H1 (cell line): ENCODE data around the gene PRRT4. TPM values are rescaled to one million over a fixed set of nuclear protein-coding genes. Genes with fewer than 3 reads are reported as not detected.

Source experiments
- CTCF ChIA-PET: fragments of 300-600 bp; sonication (Branson Sonifier 250); formaldehyde crosslinking; loops from one replicate; lab custom pipeline; 2021; ENCODE audit not compliant: partially characterized antibody; lab: Charles Lee
- POLR2A ChIA-PET: fragments of 300-600 bp; sonication (Branson Sonifier 250); formaldehyde crosslinking; loops from one replicate; lab custom pipeline; 2021; ENCODE audit warnings: inconsistent platforms; ENCODE audit not compliant: partially characterized antibody; lab: Charles Lee
- DNase-seq, 2 experiments: peaks; one replicate each; pipeline versions ENCODE4 v3.0.0 to v3.0.0-alpha.2; 2010 to 2022; ENCODE audit warnings: low spot score in 2 of 2, low read depth in 1 of 2, mixed read lengths in 1 of 2
- FAIRE-seq: peaks from 2 replicates; lab custom pipeline; 2011; peaks lifted over from hg19 to GRCh38; lab: Jason Lieb, UNC
- H2AFZ ChIP-seq: 2 replicates; pipeline ENCODE4 v1.8.1; 2012; ENCODE audit warnings: low read length, inconsistent platforms
- H2AK5ac ChIP-seq: 2 replicates; pipeline ENCODE4 v1.6.1; 2013; ENCODE audit warnings: low read depth, low read length
- H2BK120ac ChIP-seq: replicated peaks from 2 replicates; pipeline ENCODE3; 2013; ENCODE audit warnings: low read depth, low read length, inconsistent platforms
- H2BK12ac ChIP-seq: 2 replicates; pipeline ENCODE4 v1.6.1; 2013; ENCODE audit warnings: low read depth, low read length
- H2BK15ac ChIP-seq: 2 replicates; pipeline ENCODE4 v1.6.1; 2013; ENCODE audit warnings: low read length
- H2BK20ac ChIP-seq: 2 replicates; pipeline ENCODE4 v1.6.1; 2013; ENCODE audit warnings: low read length
- H2BK5ac ChIP-seq: 2 replicates; pipeline ENCODE4 v1.6.1; 2013; ENCODE audit warnings: low read depth, low read length
- H3K14ac ChIP-seq: 2 replicates; pipeline ENCODE4 v1.6.1; 2013; ENCODE audit warnings: inconsistent platforms; ENCODE audit not compliant: insufficient read length
- H3K18ac ChIP-seq: 2 replicates; pipeline ENCODE4 v1.6.1; 2013; ENCODE audit warnings: low read length; ENCODE audit errors: extremely low read depth
- H3K23ac ChIP-seq: 2 replicates; pipeline ENCODE4 v1.6.1; 2013; ENCODE audit warnings: inconsistent platforms; ENCODE audit not compliant: insufficient read length
- H3K23me2 ChIP-seq: 2 replicates; pipeline ENCODE4 v1.6.1; 2013; ENCODE audit warnings: low read depth, low read length
- H3K27ac ChIP-seq: 2 replicates; pipeline ENCODE4 v1.6.1; 2011; ENCODE audit warnings: low read depth, low read length, inconsistent platforms
- H3K27me3 ChIP-seq, 4 experiments: replicated peaks in 1 of 4; 1 replicate in 1 of 4; 2 replicates in 3 of 4; pipeline versions ENCODE4 v1.6.1 to v1.8.1; 2011 to 2013; ENCODE audit warnings: low read length in 3 of 4, mild to moderate bottlenecking in 3 of 4, inconsistent platforms in 2 of 4, mixed read lengths in 2 of 4, moderate library complexity in 1 of 4; ENCODE audit not compliant: control insufficient read depth in 3 of 4, insufficient read depth in 3 of 4; ENCODE audit errors: extremely low read depth in 1 of 4
- H3K36me3 ChIP-seq, 4 experiments: 2 replicates each; pipeline versions ENCODE4 v1.6.1 to v1.8.1; 2011 to 2013; ENCODE audit warnings: mild to moderate bottlenecking in 4 of 4, low read length in 3 of 4, moderate library complexity in 2 of 4, control low read depth in 1 of 4, inconsistent platforms in 1 of 4; ENCODE audit not compliant: insufficient read depth in 4 of 4, control insufficient read depth in 2 of 4
- H3K4ac ChIP-seq: replicated peaks from 2 replicates; pipeline ENCODE3; 2013; ENCODE audit warnings: low read length, low read depth, mixed read lengths, inconsistent platforms; ENCODE audit not compliant: insufficient read length
- H3K4me1 ChIP-seq, 4 experiments: replicated peaks in 1 of 4; 1 replicate in 1 of 4; 2 replicates in 3 of 4; pipeline versions ENCODE4 v1.6.1 to v1.8.1; 2011 to 2013; ENCODE audit warnings: low read length in 3 of 4, inconsistent platforms in 2 of 4, mixed read lengths in 1 of 4; ENCODE audit not compliant: insufficient read depth in 4 of 4, control insufficient read depth in 3 of 4
- H3K4me2 ChIP-seq, 2 experiments: 2 replicates each; pipeline versions ENCODE4 v1.6.1 to v1.8.1; 2011 to 2013; ENCODE audit warnings: low read depth in 2 of 2, low read length in 2 of 2, control low read depth in 1 of 2, inconsistent platforms in 1 of 2, mild to moderate bottlenecking in 1 of 2; ENCODE audit not compliant: insufficient read depth in 1 of 2
- H3K4me3 ChIP-seq, 4 experiments: fragments of 200-600, 300-600 bp in 1 of 4; sonication (generic), shearing (Covaris generic), sonication (Bioruptor Twin) in 1 of 4; 2 replicates each; pipeline versions ENCODE4 v1.5.1 to v1.8.1; 2011 to 2016; ENCODE audit warnings: low read length in 4 of 4, low read depth in 3 of 4, control low read depth in 2 of 4, inconsistent platforms in 2 of 4, mild to moderate bottlenecking in 2 of 4, mixed read lengths in 1 of 4, moderate library complexity in 1 of 4; ENCODE audit not compliant: insufficient read depth in 2 of 4; ENCODE audit errors: extremely low read depth in 1 of 4
- H3K56ac ChIP-seq: replicated peaks from 2 replicates; pipeline ENCODE3; 2013; ENCODE audit warnings: low read depth, mild to moderate bottlenecking, mixed read lengths, low read length, inconsistent platforms; ENCODE audit not compliant: insufficient read length
- H3K79me1 ChIP-seq: 2 replicates; pipeline ENCODE4 v1.6.1; 2013; ENCODE audit warnings: low read depth, low read length, control low read depth
- H3K79me2 ChIP-seq, 2 experiments: 2 replicates each; pipeline versions ENCODE4 v1.6.1 to v1.8.1; 2012 to 2013; ENCODE audit warnings: low read length in 2 of 2, mild to moderate bottlenecking in 2 of 2, inconsistent platforms in 1 of 2; ENCODE audit not compliant: insufficient read depth in 2 of 2, control insufficient read depth in 1 of 2
- H3K9ac ChIP-seq, 4 experiments: replicated peaks in 1 of 4; 1 replicate in 1 of 4; 2 replicates in 3 of 4; pipeline versions ENCODE4 v1.6.1 to v1.8.1; 2011 to 2013; ENCODE audit warnings: low read depth in 3 of 4, low read length in 3 of 4, control low read depth in 2 of 4, mild to moderate bottlenecking in 2 of 4, moderate library complexity in 2 of 4, inconsistent platforms in 1 of 4; ENCODE audit errors: extremely low read depth in 1 of 4
- H3K9me3 ChIP-seq, 2 experiments: 2 replicates each; pipeline versions ENCODE4 v1.6.1 to v1.8.1; 2012 to 2013; ENCODE audit warnings: mild to moderate bottlenecking in 2 of 2, moderate library complexity in 2 of 2, control low read depth in 1 of 2, inconsistent platforms in 1 of 2, low read depth in 1 of 2, low read length in 1 of 2, mixed read lengths in 1 of 2; ENCODE audit not compliant: insufficient read depth in 2 of 2
- H4K20me1 ChIP-seq, 2 experiments: replicated peaks in 1 of 2; 2 replicates each; pipeline versions ENCODE3 to v1.8.1; 2011 to 2013; ENCODE audit warnings: inconsistent platforms in 2 of 2, low read length in 2 of 2, mild to moderate bottlenecking in 1 of 2; ENCODE audit not compliant: insufficient read depth in 2 of 2, control insufficient read depth in 1 of 2
- H4K5ac ChIP-seq: 2 replicates; pipeline ENCODE4 v1.6.1; 2013; ENCODE audit warnings: low read length, low read depth, mixed read lengths, inconsistent platforms; ENCODE audit not compliant: insufficient read length
- H4K8ac ChIP-seq: 2 replicates; pipeline ENCODE4 v1.8.0; 2013; ENCODE audit warnings: mild to moderate bottlenecking, moderate library complexity, low read length, inconsistent platforms; ENCODE audit not compliant: insufficient read depth; ENCODE audit errors: extremely low read depth
- H4K91ac ChIP-seq: replicated peaks from 2 replicates; pipeline ENCODE3; 2013; ENCODE audit warnings: low read length, mixed read lengths, inconsistent platforms; ENCODE audit not compliant: insufficient read length
- BACH1 ChIP-seq: IDR thresholded peaks from 2 replicates; pipeline ENCODE4 v1.6.1; 2012; ENCODE audit warnings: low read length, improper control_type of control experiment
- EP300 ChIP-seq, 2 experiments: IDR thresholded peaks; 1 replicate in 1 of 2; 2 replicates in 1 of 2; pipeline ENCODE4 v1.6.1; 2011 to 2012; ENCODE audit warnings: low read depth in 2 of 2, low read length in 2 of 2, mild to moderate bottlenecking in 2 of 2, borderline replicate concordance in 1 of 2, inconsistent platforms in 1 of 2, moderate library complexity in 1 of 2
- whole genome bisulfite sequencing, 2 experiments: shearing (Covaris generic) in 1 of 2; methylation state at CpG; one replicate each; pipeline versions ENCODE4 v1.1.6 to v1.1.7; 2013 to 2015; ENCODE audit warnings: low lambda C conversion rate in 2 of 2, mixed read lengths in 2 of 2, inconsistent platforms in 1 of 2, low coverage in 1 of 2, missing lambda C conversion rate in 1 of 2; ENCODE audit not compliant: insufficient replicate concordance in 2 of 2, insufficient coverage in 1 of 2, insufficient read length in 1 of 2; ENCODE audit errors: extremely low coverage in 1 of 2, missing lambda C conversion rate in 1 of 2; 5-methylcytosine and 5-hydroxymethylcytosine counted together
- polyA plus RNA-seq, 7 experiments: library from polyadenylated mRNA; depleted of rRNA in 3 of 7; stranded (reverse) in 5 of 7; unstranded in 2 of 7; fragments of >200 nt in 5 of 7; fragments of 200-250 nt in 2 of 7; gene quantifications; 1 replicate in 5 of 7; 2 replicates in 1 of 7; 4 replicates in 1 of 7; pipeline versions ENCODE4 v1.2.1 to v1.2.3, GENCODE V29; 2011 to 2013; ENCODE audit warnings: missing spikeins in 2 of 7, mixed read lengths in 2 of 7
- total RNA-seq: library from RNA; stranded (reverse); fragmentation: NEBNext Ultra II Directional; extraction: Animal tissue kit (Norgen Biotek cat#: 25700); gene quantifications from 2 replicates; pipeline ENCODE4 v1.2.1, GENCODE V29; 2021

PRRT4 gene
- total and polyA plus RNA-seq, 2 of the 8 experiments (the other 6 are each of a cell fraction or from before 2014, with no cell fraction given), result 0.34 to 1.0 TPM

DNA sequence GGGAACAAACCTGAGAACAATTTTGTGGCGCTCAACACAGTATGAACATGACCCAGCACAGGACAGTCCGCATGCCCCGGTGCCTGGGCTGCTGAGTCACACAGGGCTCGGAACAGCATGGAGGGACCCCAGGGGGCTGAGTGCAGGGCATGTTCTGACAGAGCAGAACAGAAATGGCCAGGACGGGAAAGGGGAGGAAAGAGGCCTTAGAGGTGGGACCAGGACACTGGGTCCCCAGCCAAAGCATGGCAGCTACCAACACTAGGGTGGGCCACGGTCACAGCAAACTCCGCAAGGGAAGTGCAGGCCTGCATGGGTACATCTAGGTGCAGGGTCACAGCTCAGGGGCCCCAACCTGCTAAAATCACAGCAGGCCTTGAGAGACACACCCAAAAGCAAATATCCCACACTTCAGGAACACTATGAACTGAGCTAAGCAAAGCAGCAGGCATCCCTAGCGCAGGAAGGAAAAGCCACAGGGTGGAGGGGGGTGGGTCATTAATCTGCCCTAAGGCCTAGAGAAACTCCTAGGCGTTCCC is 42.7 kb upstream of the PRRT4 start:
- no peak overlapping the region for H4K91ac ChIP-seq
- 0 out of 7 replicates have a peak overlapping the region, but pooled peaks of 1 of the 4 experiments have one; percentile 7 for H3K9ac ChIP-seq
- no peak overlapping the region for H2BK15ac ChIP-seq
- peaks cover 6 to 20% of the 10 kb centered on the region in 2 experiments for H4K20me1 ChIP-seq
- no peaks in the 10 kb centered on the region; a peak in 3 of 8 replicates for H3K36me3 ChIP-seq
- no peak overlapping the region for H3K56ac ChIP-seq
- POLR2A ChIA-PET, result interaction anchor here (0.8 to 2.0 kb wide), 2 partner anchors 12 to 44 kb away, joined by 3 to 8 read pairs; no protein-coding TSS in a partner anchor
- WGBS, 2 experiments, result 79% methylated on average over 9 of the region's 9 CpGs; no CpG with 5 or more reads in 1 of the 2 experiments
- no peaks in the 10 kb centered on the region for H3K79me1 ChIP-seq
- no peaks in the 10 kb centered on the region for H3K9me3 ChIP-seq
- no peak overlapping the region for H3K27ac ChIP-seq
- no peak overlapping the region for H3K23ac ChIP-seq
- no peak overlapping the region for H2BK20ac ChIP-seq
- peak overlapping the region in 1 of 4 experiments; percentile 5; a peak in 1 of 8 replicates for H3K4me3 ChIP-seq
- no peak overlapping the region for H2BK120ac ChIP-seq
- no peak overlapping the region for H3K18ac ChIP-seq
- no peaks in the 10 kb centered on the region for H3K79me2 ChIP-seq
- H4K8ac ChIP-seq, result no peak overlapping the region
- peaks cover 0 to 35% (median 25%) of the 10 kb centered on the region in 4 experiments; a peak in 6 of 7 replicates for H3K4me1 ChIP-seq
- H3K23me2 ChIP-seq, result peaks cover 5% of the 10 kb centered on the region; the same call in 1 of the 2 replicates
- no peak for FAIRE-seq
- no peak overlapping the region for H3K4ac ChIP-seq
- no peak for TF ChIP-seq EP300 (IDR thresholded peaks at IDR 0.05; ENCODE audit: borderline replicate concordance in 1 of 2, low read depth in 2 of 2, low read length in 2 of 2)
- peak; percentile 78 for TF ChIP-seq BACH1
- TF ChIP-seq, all 59 proteins: peak for 1
- CTCF ChIA-PET, result interaction anchor here (0.6 to 24.8 kb wide), 12 partner anchors 8 to 914 kb away, joined by 3 to 348 read pairs (median 8); partner anchors contain the start of gene IMPDH1
- no peak for DNase-seq
- Histone ChIP-seq H2BK5ac (no peak overlapping the region), H4K5ac (no peak overlapping the region), H3K14ac (no peak overlapping the region), H3K4me2 (peak overlapping the region; percentile 30 to 66; a peak in 2 of 4 replicates), H2AFZ (no peak overlapping the region), H2AK5ac (peak overlapping the region; percentile 2; the same call in 1 of the 2 replicates), H3K27me3 (peaks cover 26 to 47% (median 40%) of the 10 kb centered on the region in 4 experiments), H2BK12ac (peak overlapping the region; percentile 55; the same call in 1 of the 2 replicates)
